ENCODE data around the gene EIF3D. TPM values are rescaled to one million over a fixed set of nuclear protein-coding genes. Genes with fewer than 3 reads are reported as not detected.
A peak's percentile ranks its signal among the peaks of the same experiment; 100 is the strongest.

Gene EIF3D
- polyA plus RNA-seq (ENCODE audit: insufficient read length in 4 of 4) = 100 to 1,000 TPM; 194 to 296 (median 262) TPM

DNA sequence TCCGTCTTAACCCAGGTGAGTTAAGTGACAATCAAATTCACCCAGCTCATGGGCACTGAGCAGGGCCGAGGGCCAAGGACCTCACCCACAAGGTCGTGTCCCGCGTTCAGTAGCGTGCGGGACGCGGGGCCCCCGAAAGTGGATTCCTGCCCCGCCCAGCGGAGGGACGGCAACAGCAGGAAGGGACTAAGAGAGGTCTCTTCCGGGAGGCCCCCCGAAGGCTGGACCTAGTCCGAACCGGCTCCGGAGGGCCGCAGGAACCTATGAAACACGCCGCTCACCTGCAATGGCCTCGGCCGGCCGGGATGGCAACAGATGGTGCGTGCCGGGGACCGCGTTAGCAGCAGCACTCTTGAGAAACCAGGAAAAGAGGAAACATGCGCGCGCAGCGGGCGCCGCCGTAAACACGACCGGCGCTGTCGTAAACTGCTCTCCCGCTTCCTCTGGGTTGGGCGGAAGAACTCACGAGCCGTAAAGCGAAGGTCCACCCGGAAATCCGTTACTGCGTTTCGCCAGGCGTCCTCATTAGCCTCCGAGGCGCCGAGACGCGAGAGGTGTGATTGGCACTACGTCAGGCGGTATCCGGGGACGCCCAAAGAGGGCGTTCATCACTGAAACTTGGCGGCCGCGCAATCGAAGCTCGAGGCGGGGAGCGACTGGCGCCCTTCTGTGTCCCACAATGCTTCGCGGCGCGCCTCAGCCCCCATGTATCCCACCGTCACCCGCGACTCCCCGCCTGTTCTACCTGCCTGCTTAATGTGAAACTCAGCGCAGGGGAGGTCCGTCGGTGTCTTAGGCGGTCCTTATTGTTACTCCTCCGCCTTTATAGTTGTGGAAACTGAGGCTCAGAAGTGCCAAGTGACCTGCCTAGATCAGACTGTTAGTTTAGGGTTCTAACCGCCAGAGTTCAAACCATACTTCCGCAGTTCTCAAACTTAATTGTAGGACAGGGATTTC lies at the start of gene EIF3D:
Gene EIF3D, minus strand, starts transcription at position 372 of the 957 bp plus-strand sequence. CDS start 3,045 bp downstream, outside the sequence.
- peak; percentile 97 to 98 (median 98) for DNase-seq (ENCODE audit: low read depth in 4 of 4, low spot score in 3 of 4)

- no peak for DNase-seq (ENCODE audit: low read depth in 4 of 4, low spot score in 3 of 4)
These were observed 49.7 kb upstream of the EIF3D start for GRCh38 chr22:36578619-36579018.

DNA sequence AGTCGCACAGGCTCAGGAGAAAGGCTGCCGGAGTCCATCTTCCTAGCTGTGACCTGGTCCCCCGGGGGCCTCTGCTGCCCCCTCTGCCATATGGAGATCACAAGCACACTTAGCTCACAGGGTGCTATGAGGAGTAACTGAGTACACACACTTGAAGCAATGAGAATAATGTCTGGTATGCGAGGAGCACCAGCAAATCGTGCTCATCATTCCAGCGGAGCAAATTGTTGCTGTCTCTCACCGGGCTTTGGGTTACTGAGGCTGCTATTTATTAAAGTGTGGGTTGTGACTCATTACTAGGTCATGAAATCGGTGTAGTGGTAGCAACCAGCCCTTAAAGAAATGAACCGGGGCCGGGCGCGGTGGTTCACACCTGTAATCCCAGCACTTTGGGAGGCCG lies 48.1 kb upstream of the EIF3D start:
- DNase-seq (ENCODE audit: low read depth in 4 of 4, low spot score in 3 of 4) = no peak

GRCh38 chr22:36574728-36575127 lies 45.8 kb upstream of the EIF3D start:
- DNase-seq (ENCODE audit: low read depth in 4 of 4, low spot score in 3 of 4) = no peak

- DNase-seq (ENCODE audit: low read depth in 4 of 4, low spot score in 3 of 4) = no peak
These were observed 44.9 kb upstream of the EIF3D start for GRCh38 chr22:36573815-36574363.

DNA sequence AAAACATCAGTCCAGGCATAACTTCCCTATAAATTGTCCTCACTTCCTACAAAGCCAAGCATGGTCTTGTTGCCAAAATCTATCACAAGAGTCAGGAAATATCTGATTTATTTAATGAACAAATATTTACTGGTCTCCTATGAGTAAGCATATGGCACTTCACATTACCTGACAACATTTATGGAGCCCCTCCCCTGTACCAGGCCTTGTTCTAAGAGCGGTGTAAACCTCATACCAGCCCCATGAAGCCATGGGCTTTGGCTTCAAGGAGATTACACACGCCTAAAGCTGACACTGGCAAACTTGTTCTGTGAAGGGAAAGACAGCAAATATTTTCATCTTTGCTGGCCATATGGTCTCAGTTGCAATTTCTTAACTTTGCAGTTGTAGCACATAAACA lies 43.0 kb upstream of the EIF3D start:
- DNase-seq (ENCODE audit: low read depth in 4 of 4, low spot score in 3 of 4) = no peak

DNA sequence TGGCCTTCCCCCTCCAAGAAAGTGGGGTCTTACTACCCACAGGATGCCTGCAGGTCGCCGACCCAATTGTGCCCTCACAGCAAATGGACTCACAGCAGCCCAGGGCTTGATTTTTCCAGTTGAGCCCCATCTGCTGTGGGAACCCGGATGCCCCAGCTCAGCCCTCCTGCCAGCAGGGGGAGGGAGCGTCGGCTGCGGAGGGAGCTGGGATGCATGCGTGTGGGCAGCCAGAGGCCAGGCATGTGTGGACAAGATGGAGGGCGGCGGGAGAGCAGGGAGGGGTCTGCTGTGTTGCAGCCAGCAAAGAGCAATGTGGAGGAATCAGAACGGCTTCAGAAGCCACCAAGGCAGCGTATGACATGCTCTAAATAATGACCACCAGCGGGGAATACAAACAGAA lies 41.0 kb upstream of the EIF3D start:
- no peak for DNase-seq (ENCODE audit: low read depth in 4 of 4, low spot score in 3 of 4)

- no peak for DNase-seq (ENCODE audit: low read depth in 4 of 4, low spot score in 3 of 4)
These were observed 39.9 kb upstream of the EIF3D start for GRCh38 chr22:36568846-36569245.

GRCh38 chr22:36566720-36567119 lies 37.8 kb upstream of the EIF3D start:
- DNase-seq (ENCODE audit: low read depth in 4 of 4, low spot score in 3 of 4) = no peak

- DNase-seq (ENCODE audit: low read depth in 4 of 4, low spot score in 3 of 4) = no peak
These were observed 36.7 kb upstream of the EIF3D start for GRCh38 chr22:36565686-36566085.

DNA sequence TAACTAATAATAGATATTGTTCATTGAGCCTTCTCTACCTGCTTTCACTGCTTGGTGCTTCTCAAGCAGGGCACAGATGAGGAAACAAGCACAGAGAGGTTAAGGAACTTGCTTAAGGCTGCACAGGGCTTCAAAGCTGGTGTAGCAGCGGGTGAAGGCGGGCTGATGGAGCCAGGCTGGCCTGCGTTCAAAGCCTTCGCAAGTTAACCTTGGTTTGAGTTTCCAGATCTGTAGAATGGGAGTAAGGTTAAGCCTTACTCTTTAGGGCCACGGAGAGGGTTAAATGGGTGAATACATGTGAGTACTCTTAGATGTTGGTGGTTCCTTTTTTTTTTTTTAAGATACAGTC lies 36.2 kb upstream of the EIF3D start:
- DNase-seq (ENCODE audit: low read depth in 4 of 4, low spot score in 3 of 4) = no peak

DNA sequence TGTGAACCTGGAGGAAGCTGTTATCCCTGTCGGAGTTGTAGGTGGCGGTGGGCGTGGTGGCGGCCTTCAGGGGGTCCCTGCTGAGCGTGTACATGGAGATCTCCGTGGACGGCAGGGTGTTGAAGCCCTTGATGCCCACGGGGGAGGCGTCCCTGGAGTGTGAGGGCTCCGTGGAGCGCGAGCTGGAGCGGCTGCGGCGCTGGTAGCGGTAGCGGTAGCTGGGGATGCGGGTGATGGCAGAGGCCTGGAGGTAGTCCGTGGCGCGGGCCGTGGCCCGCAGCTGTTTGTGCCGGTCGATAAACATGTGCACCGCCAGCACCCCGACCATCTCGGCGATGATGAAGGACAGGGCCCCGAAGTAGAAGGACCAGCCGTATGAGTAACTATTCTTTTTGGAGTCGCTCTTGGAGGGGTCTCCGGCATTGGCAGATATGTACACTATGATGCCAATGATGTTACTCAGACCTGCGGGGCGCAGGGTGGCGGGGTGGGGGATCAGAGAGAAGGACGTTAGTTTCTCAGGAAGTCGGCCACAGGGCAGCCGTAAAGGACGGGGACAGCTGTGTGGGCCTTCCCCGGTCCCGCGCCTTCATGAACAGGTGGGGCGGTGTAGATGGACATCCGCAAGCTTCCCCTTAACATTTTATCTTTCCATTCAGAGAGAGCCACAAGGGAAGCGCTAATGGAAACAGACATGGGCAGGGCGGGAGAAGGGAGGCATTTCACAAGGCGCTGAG lies 35.6 kb upstream of the EIF3D start:
- DNase-seq (ENCODE audit: low read depth in 4 of 4, low spot score in 3 of 4) = no peak

- no peak for DNase-seq (ENCODE audit: low read depth in 4 of 4, low spot score in 3 of 4)
These were observed 34.9 kb upstream of the EIF3D start for GRCh38 chr22:36563898-36564297.

GRCh38 chr22:36563444-36563843 lies 34.5 kb upstream of the EIF3D start:
- DNase-seq (ENCODE audit: low read depth in 4 of 4, low spot score in 3 of 4) = no peak

DNA sequence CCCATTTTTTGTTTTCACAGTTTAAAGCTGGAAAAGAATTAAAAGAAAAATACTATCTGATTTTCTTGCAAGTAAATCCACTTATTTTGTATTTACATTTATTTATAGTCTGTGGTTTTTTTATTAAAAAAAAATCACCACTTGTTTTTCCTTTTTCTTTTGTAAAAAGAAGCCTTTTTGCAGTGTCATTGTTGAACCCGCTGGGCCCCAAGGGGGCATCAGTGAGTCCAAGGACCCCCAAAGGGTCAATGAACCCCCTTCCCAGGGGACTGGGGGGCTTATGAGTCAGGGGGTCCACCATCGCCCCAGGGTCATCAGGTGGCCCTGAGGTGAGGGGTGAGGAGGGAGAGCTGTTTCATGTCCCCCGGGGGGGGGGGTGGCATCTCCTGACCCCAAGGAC lies 34.0 kb upstream of the EIF3D start:
- no peak for DNase-seq (ENCODE audit: low read depth in 4 of 4, low spot score in 3 of 4)

GRCh38 chr22:36562261-36562835 lies 33.4 kb upstream of the EIF3D start:
- no peak for DNase-seq (ENCODE audit: low read depth in 4 of 4, low spot score in 3 of 4)

GRCh38 chr22:36561291-36561811 lies 32.4 kb upstream of the EIF3D start:
- no peak for DNase-seq (ENCODE audit: low read depth in 4 of 4, low spot score in 3 of 4)

- DNase-seq (ENCODE audit: low read depth in 4 of 4, low spot score in 3 of 4) = no peak
These were observed 31.0 kb upstream of the EIF3D start for GRCh38 chr22:36560001-36560400.

- DNase-seq (ENCODE audit: low read depth in 4 of 4, low spot score in 3 of 4) = no peak
These were observed 25.1 kb upstream of the EIF3D start for GRCh38 chr22:36554098-36554497.

GRCh38 chr22:36552289-36552688 lies 23.3 kb upstream of the EIF3D start:
- no peak for DNase-seq (ENCODE audit: low read depth in 4 of 4, low spot score in 3 of 4)

Data from left renal pelvis (tissue), 4 donors.